ENCODE measurements around the gene KREMEN2.

The KREMEN2 gene

GRCh38 chr16:2986623-2987188, 22.6 kb downstream of the KREMEN2 start:
- no peak overlapping the region for H3K9ac ChIP-seq (ENCODE audit: low read length)
- TF ChIP-seq EZH2phosphoT487 (conservative IDR thresholded peaks at IDR 0.05; ENCODE audit: low read length), result no peak
- TF ChIP-seq, protein P1, sequence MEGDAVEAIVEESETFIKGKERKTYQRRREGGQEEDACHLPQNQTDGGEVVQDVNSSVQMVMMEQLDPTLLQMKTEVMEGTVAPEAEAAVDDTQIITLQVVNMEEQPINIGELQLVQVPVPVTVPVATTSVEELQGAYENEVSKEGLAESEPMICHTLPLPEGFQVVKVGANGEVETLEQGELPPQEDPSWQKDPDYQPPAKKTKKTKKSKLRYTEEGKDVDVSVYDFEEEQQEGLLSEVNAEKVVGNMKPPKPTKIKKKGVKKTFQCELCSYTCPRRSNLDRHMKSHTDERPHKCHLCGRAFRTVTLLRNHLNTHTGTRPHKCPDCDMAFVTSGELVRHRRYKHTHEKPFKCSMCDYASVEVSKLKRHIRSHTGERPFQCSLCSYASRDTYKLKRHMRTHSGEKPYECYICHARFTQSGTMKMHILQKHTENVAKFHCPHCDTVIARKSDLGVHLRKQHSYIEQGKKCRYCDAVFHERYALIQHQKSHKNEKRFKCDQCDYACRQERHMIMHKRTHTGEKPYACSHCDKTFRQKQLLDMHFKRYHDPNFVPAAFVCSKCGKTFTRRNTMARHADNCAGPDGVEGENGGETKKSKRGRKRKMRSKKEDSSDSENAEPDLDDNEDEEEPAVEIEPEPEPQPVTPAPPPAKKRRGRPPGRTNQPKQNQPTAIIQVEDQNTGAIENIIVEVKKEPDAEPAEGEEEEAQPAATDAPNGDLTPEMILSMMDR (IDR thresholded peaks at IDR 0.05; ENCODE audit: insufficient read depth, low read length, poor library complexity, severe bottlenecking), result no peak

GRCh38 chr16:2987286-2987685, 23.2 kb downstream of the KREMEN2 start:
- Histone ChIP-seq H3K9me2 (replicated peaks; ENCODE audit: insufficient read depth, low read length) (no peaks in the 10 kb centered on the region), H2AFZ (ENCODE audit: low read depth, low read length, severe bottlenecking) (no peak overlapping the region), H3F3A (ENCODE audit: insufficient read depth) (peaks cover 11% of the 10 kb centered on the region), H3K27me3 (ENCODE audit: low read length) (no peaks in the 10 kb centered on the region), H3K79me2 (ENCODE audit: insufficient read depth, low read length) (no peaks in the 10 kb centered on the region), H3K4me3 (ENCODE audit: insufficient read depth, low read length, poor library complexity, severe bottlenecking) (no peak overlapping the region), H3K36me3 (ENCODE audit: low read length) (no peaks in the 10 kb centered on the region), H4K20me1 (ENCODE audit: low read depth, low read length) (no peaks in the 10 kb centered on the region), H3K9ac (ENCODE audit: low read length) (no peak overlapping the region), H3K27ac (ENCODE audit: low read depth, low read length) (no peak overlapping the region), H3K4me2 (ENCODE audit: low read depth, low read length, poor library complexity, severe bottlenecking) (no peak overlapping the region), H3K9me3 (ENCODE audit: insufficient read depth, low read length) (no peaks in the 10 kb centered on the region)
- TF ChIP-seq, protein P1 (IDR thresholded peaks at IDR 0.05; ENCODE audit: insufficient read depth, low read length, poor library complexity, severe bottlenecking), result no peak
- no peak for TF ChIP-seq EZH2phosphoT487 (conservative IDR thresholded peaks at IDR 0.05; ENCODE audit: low read length)

More at GRCh38 chr16:2986623-2987188, 22.6 kb downstream of the KREMEN2 start:
- H4K20me1 ChIP-seq (ENCODE audit: low read depth, low read length), result no peaks in the 10 kb centered on the region
- no peak overlapping the region for H3K4me2 ChIP-seq (ENCODE audit: low read depth, low read length, poor library complexity, severe bottlenecking)
- no peaks in the 10 kb centered on the region for H3K79me2 ChIP-seq (ENCODE audit: insufficient read depth, low read length)
- no peaks in the 10 kb centered on the region for H3K9me3 ChIP-seq (ENCODE audit: insufficient read depth, low read length)
- H3K9me2 ChIP-seq (replicated peaks; ENCODE audit: insufficient read depth, low read length), result no peaks in the 10 kb centered on the region
- no peak overlapping the region for H3K27ac ChIP-seq (ENCODE audit: low read depth, low read length)
- H2AFZ ChIP-seq (ENCODE audit: low read depth, low read length, severe bottlenecking), result no peak overlapping the region
- H3K36me3 ChIP-seq (ENCODE audit: low read length), result no peaks in the 10 kb centered on the region
- no peak overlapping the region for H3K4me3 ChIP-seq (ENCODE audit: insufficient read depth, low read length, poor library complexity, severe bottlenecking)
- no peaks in the 10 kb centered on the region for H3K27me3 ChIP-seq (ENCODE audit: low read length)
- peaks cover 16% of the 10 kb centered on the region for H3F3A ChIP-seq (ENCODE audit: insufficient read depth)

DNA sequence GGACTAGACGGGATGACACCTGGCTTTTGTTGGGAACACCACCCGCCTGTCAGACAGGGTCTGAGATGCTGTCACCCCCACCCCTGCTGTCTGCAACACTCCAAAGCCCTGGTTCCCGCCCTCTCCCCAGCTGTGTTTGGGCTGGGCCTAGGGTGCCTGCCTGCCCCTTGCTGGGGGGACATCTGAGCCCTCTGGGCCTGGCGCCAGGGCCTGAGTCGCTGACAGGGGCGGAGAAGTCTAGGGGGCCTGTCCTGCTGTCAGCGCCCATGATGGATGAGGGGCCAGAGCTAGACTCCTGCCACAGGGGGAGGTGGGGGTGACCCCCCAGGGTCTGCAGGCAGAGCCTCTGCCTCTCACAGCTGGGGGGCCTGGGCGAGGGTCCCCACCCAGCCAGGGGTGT, 23.8 kb downstream of the KREMEN2 start:
- Histone ChIP-seq H3K9me2 (replicated peaks; ENCODE audit: insufficient read depth, low read length) (no peaks in the 10 kb centered on the region), H3K27ac (ENCODE audit: low read depth, low read length) (no peak overlapping the region), H3K9me3 (ENCODE audit: insufficient read depth, low read length) (no peaks in the 10 kb centered on the region), H3K36me3 (ENCODE audit: low read length) (no peaks in the 10 kb centered on the region), H2AFZ (ENCODE audit: low read depth, low read length, severe bottlenecking) (no peak overlapping the region), H3K79me2 (ENCODE audit: insufficient read depth, low read length) (no peaks in the 10 kb centered on the region), H3K4me3 (ENCODE audit: insufficient read depth, low read length, poor library complexity, severe bottlenecking) (no peak overlapping the region), H3K9ac (ENCODE audit: low read length) (no peak overlapping the region), H4K20me1 (ENCODE audit: low read depth, low read length) (no peaks in the 10 kb centered on the region), H3K4me2 (ENCODE audit: low read depth, low read length, poor library complexity, severe bottlenecking) (no peak overlapping the region), H3K27me3 (ENCODE audit: low read length) (no peaks in the 10 kb centered on the region), H3F3A (ENCODE audit: insufficient read depth) (peaks cover 7% of the 10 kb centered on the region)
- TF ChIP-seq, protein P1 (IDR thresholded peaks at IDR 0.05; ENCODE audit: insufficient read depth, low read length, poor library complexity, severe bottlenecking), result no peak
- TF ChIP-seq EZH2phosphoT487 (conservative IDR thresholded peaks at IDR 0.05; ENCODE audit: low read length), result no peak
